Fibroblast of peridontal ligament (primary cell): ENCODE data around the gene RPS6KA5.
"Not testable (repeated sequence)": the region's sequence is repeated elsewhere in the genome, so short reads cannot be mapped to it uniquely, and the experiment has no call there.

Experiments used
- DNase-seq: peaks from one replicate; pipeline ENCODE4 v3.0.0-alpha.2; 2010; ENCODE audit errors: extremely low read depth

The RPS6KA5 gene

DNA sequence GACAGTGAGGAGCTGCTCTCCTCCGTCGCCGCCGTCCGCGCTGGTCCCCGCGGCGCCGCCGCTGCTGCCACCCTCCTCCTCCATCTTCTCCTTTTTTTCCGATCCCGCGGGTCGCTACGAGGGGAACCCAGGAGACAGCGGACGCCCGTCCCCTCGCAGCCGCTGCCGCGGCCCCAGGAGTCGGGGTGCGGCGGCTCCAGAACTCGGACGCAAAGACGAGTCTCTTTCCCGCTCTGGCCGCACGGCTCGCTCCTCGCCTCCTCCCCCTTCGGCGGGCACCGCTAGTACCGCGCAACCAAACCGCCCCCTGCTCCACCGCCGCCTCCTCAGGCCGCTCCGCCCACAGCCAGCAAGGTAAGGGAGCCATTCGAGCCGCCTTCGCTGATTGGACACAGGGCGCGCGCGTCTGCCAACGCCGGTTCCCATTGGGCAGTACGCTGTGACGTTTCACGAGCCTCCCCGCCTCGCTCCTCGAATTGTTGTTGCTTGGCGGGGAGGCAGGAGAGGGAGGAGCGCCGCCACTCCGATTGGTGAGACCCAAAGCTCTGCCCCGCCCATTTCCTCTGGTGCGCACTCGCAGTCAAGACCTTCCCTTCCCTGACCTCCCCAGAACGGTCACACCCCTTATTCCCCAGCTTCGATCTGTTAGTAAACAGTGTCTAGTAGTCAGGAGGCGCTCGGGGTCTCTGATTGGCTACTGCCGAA, at the start of gene RPS6KA5:
RPS6KA5 (minus strand) TSS at position 291 of the 705 bp plus-strand sequence; CDS start at position 84, 207 bp downstream.
- peak; percentile 100 for DNase-seq

GRCh38 chr14:91108941-91109611, 48.6 kb upstream of the RPS6KA5 start:
- DNase-seq: no peak

- no peak for DNase-seq
Observed at GRCh38 chr14:91103116-91103515, 42.7 kb upstream of the RPS6KA5 start.

DNA sequence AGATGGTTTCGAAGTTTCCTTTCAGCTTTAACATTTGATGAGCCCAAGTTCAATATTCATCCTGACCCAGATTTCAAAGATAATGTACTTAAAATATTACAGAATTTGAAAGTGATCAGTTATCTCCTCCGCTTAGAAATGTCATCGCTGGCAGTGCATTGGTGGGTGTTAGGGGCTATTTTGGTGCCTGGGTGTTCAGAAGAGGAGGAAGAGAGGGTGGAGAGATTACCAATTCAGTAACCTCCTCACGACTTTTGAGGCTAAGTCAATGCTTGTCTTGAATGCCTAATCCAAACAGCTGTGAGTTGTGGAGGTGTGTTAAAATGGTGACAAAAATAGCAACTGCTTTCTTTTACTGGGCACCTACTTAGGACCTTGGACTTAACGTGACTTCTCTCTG, 39.7 kb upstream of the RPS6KA5 start:
- no peak for DNase-seq

- DNase-seq: no peak
Observed at GRCh38 chr14:91098591-91098990, 38.1 kb upstream of the RPS6KA5 start.

DNA sequence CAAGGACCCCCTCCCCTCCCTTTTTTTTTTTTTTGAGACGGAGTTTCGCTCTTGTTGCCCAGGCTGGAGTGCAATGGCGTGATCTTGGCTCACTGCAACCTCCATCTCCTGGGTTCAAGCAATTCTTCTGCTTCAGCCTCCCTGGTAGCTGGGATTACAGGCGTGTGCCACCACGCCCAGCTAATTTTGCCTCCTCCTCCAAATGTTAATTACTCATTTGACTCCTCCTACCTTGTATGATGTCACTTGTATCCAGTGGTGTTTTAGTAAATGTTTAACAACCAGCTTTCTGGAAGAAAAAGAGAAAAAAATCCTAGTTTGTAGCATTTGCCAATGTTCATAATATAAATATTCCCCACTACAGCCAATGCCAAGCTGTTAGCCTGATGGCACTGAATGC, 37.2 kb upstream of the RPS6KA5 start:
- DNase-seq: not testable (repeated sequence)

DNA sequence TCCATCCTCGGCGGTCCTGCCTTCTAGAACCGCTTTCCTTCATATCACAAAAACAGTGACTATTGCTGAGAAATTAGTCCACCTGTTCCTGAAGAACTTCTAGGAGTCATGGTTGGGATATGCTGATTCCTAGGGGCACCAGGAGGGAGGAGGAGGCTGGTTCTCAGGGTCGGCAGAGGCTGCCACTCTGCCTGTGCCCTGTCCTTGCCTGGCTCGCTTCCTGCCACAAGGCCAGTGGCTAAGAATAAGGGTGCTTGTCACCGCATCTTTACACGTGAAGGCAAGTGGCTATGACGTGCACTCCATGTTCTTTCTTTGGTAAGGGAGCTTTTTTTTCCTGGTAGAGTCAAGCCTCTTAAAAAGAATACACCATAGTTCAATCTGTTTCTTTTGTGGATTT, 34.7 kb upstream of the RPS6KA5 start:
- DNase-seq: no peak

GRCh38 chr14:91094772-91095171, 34.3 kb upstream of the RPS6KA5 start:
- DNase-seq: no peak

DNA sequence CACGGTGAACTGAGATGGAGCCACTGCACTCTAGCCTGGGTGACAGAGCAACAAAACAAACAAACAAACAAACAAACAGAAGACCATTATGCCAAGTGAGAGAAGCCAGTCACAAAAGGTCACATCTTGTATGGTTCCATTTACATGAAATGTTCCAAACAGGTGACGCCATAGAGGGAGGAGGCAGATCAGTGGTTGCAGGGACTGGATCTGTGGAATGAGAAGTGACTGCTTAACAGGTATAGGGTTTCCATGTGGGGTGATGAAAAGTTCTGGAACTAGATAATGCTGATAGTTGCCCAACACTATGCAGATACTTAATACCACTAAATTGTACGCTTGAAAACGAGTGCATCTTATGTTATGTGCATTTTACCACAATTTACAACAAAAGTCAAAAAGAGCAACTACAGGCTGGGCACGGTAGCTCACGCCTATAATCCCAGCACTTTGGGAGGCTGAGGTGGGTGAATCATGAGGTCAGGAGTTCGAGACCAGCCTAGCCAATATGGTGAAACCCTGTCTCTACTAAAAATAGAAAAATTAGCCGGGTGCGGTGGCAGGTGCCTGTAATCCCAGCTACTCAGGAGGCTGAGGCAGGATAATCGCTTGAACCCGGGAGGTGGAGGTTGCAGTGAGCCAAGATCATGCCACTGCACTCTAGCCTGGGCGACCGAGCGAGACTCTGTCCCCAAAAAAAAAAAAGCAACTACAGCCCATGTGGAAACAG, 33.5 kb upstream of the RPS6KA5 start:
- DNase-seq: not testable (repeated sequence)

DNA sequence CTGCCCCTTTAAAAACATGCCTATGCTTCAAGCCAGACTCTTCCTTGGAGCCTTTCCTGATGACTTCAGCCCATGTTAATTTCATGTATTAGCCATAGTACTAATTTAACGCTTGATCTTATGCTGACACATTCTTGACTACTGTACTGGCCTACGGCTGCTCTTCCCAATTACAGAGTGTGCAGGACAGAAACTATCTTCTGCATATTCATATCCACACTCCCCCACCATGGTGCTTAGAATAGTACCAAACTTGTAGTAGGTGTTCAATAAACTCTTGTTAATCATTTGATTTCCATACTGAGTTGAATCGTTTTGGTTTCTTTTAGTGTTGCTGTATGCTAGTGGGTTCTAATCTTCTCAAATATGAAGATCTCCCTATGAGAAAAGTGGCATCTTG, 31.6 kb upstream of the RPS6KA5 start:
- no peak for DNase-seq

DNA sequence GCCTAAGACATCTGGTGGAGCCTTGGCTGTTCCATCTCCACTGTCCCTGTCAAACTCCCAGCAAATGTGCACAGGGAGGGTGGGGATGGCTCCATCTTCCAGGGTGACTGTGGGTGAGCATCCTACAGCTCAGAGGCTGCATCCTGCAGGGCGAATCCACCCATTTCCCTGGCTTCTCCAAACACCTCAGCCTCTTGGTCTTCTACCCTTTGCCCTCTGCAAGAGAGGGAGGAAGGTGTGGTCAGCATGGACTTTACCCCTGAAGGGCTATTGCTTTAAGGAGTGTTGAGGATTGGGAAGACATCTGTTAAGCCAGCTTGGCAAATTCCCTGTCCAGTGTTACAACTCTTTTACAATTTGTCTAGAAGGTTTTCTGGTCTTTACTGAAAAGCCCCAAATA, 30.3 kb upstream of the RPS6KA5 start:
- DNase-seq: no peak

GRCh38 chr14:91089958-91090535, 29.6 kb upstream of the RPS6KA5 start:
- DNase-seq: no peak

DNA sequence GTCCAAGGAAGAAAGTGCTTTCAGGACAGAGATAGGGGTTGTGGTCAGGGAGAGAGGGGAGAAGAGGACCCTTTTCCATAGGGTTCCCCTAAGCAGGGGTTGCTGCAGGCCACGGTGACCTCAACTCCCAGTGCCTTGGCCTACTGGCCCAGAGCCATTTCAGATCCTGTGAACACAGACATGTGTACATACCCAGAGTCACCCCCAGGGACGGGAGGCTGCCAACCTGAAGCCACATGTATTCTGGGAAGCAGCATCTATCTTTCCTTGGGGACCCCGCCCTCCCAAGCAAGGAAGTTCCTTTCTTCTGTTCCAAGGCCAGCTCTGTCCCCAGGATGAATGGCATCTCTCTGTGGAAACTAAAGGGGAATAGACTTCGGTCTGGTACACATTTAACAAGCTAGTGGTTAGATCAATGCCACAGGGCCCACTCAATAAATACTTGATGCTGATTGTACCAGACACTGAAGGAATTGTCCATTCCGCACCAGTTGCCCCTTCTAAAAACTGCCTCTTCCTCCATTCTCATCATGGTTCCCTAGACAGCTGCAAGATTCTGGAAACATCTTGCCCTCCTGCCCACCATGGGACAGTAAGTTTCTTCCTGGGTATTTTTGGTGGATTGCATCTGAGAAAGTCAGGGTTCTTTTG, 28.3 kb upstream of the RPS6KA5 start:
- DNase-seq: no peak

DNA sequence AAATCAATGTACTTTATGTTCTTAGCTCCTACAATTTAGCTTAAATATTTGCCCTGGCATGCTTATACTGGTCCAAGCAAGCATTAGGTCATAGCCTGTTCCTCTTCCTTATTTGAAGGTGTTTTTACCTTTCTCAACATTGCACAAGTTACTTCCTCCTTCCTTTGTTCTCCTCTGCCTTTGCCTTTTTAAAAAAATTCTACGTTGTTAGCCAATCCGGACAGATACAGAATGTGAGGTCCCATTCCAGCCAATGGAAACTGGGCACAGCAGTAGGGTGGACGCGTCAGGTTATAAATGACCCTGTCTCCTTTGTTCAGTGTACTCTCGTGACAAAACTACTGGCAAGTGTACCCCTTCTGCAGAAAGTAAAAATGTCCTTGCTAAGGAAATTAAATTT, 27.0 kb upstream of the RPS6KA5 start:
- not testable (repeated sequence) for DNase-seq

DNA sequence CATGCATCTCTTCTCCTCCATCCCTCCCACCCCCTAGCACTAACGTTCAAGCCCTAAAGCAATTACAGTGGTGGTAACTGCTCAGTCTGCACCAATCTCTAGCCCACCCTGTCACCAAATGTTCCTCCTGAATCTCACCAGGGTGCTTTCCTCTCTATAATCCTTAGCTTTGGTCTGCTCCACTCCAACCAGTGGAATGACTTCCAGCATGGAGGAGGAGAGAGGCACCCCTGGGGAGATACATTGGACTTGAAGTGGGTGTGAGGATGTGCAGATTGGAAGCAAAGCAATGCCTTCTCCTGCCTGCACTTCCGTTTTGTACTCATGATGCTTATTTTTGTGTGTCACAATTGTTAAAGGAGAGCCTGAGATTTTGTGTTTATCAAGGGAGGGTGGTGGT, 24.1 kb upstream of the RPS6KA5 start:
- no peak for DNase-seq

- DNase-seq: no peak
Observed at GRCh38 chr14:91082282-91082681, 21.8 kb upstream of the RPS6KA5 start.

GRCh38 chr14:91080071-91080470, 19.6 kb upstream of the RPS6KA5 start:
- DNase-seq: no peak

GRCh38 chr14:91078095-91078737, 17.8 kb upstream of the RPS6KA5 start:
- no peak for DNase-seq

GRCh38 chr14:91075553-91075952, 15.1 kb upstream of the RPS6KA5 start:
- no peak for DNase-seq

DNA sequence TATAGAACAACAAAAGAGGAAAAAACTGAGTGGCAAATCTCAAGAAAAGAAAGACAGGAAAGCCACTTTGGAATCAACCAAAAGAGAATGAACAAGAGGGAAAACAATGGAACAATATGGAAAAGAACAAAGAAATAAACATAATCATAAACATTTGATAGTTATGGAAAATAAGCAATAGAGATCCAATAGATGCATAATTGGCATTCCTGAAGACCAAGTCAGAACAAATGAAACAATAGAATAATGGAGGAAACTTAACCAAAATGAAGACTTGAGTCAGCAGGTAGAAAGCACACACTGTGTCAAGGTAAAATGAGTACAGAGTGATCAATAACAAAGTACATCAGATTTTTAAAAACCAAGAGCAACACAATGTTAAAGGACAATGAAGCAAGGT, 10.1 kb upstream of the RPS6KA5 start:
- DNase-seq: no peak

DNA sequence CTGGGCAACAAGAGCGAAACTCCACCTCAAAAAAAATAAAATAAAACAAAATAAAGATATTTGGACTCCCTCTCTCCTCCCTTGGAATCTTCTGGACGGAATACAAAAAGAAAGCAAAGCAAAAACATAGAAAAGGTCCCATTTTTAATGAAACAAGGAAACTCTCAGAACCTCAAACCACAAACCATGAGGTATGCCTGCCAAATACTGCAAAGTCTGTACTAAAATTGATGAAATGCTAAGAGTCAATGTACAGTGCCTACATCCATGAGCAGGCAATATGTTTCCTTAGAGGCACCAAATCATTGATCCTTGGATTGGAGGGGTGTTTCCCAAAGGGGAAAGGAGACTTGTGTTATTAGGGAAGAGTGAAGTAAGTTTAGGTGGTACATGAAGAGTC, 8.2 kb upstream of the RPS6KA5 start:
- DNase-seq: peak; percentile 70
